Naive thymus-derived CD8-positive, alpha-beta T cell (primary cell): ENCODE data around the gene CCDC68. TPM values are rescaled to one million over a fixed set of nuclear protein-coding genes. Genes with fewer than 3 reads are reported as not detected.
"Not testable (repeated sequence)": the region's sequence is repeated elsewhere in the genome, so short reads cannot be mapped to it uniquely, and the experiment has no call there.

Experiments used
- ATAC-seq, 2 donors: fragments of 150-1000 bp; cut with Tn5 transposase in 1 of 2; sonication (Bioruptor Pico), chemical (Tn5 transposase) in 1 of 2; 1 replicate in 1 of 2; 2 replicates in 1 of 2; pipeline ENCODE4 v1.10.0; 2021; ENCODE audit warnings: mild to moderate bottlenecking in 2 of 2, moderate library complexity in 2 of 2
- POLR2A ChIA-PET: fragments of 350-600 bp; sonication (Branson Sonifier 250); formaldehyde crosslinking; loops from one replicate; lab custom pipeline; 2021; ENCODE audit warnings: antibody characterized with exemption; lab: Charles Lee
- DNase-seq, 10 donors: peaks; one replicate each; pipeline versions ENCODE4 v3.0.0 to v3.0.0-alpha.2; 2020 to 2022
- H3K27ac Mint-ChIP-seq, 10 donors: one replicate each; pipeline ENCODE4 v1.8.0; 2020 to 2022; ENCODE audit warnings: mild to moderate bottlenecking in 10 of 10, mixed read lengths in 10 of 10, moderate library complexity in 4 of 10, inconsistent platforms in 1 of 10
- H3K27me3 Mint-ChIP-seq, 5 donors: one replicate each; pipeline ENCODE4 v1.8.0; 2021 to 2022; ENCODE audit warnings: mixed read lengths in 5 of 5
- H3K36me3 Mint-ChIP-seq, 3 donors: one replicate each; pipeline ENCODE4 v1.8.0; 2020 to 2022; ENCODE audit warnings: mixed read lengths in 3 of 3, mild to moderate bottlenecking in 2 of 3, inconsistent platforms in 1 of 3
- H3K4me1 Mint-ChIP-seq, 4 donors: one replicate each; pipeline ENCODE4 v1.8.0; 2021 to 2022; ENCODE audit warnings: mixed read lengths in 4 of 4
- H3K4me3 Mint-ChIP-seq, 10 donors: one replicate each; pipeline ENCODE4 v1.8.0; 2020 to 2022; ENCODE audit warnings: mild to moderate bottlenecking in 10 of 10, mixed read lengths in 10 of 10, moderate library complexity in 6 of 10, inconsistent platforms in 1 of 10
- H3K9me3 Mint-ChIP-seq, 9 donors: one replicate each; pipeline ENCODE4 v1.8.0; 2020 to 2022; ENCODE audit warnings: mixed read lengths in 9 of 9, mild to moderate bottlenecking in 3 of 9, inconsistent platforms in 1 of 9, moderate library complexity in 1 of 9
- polyA plus RNA-seq, 3 donors: library from polyadenylated mRNA; unstranded; fragments of 300-500 nt; fragmentation: Illumina TruSeq; gene quantifications; one replicate each; pipeline ENCODE4 v1.2.3, GENCODE V29; 2021
- total RNA-seq, 8 experiments: library from RNA in 2 of 8; stranded (reverse) in 2 of 8; gene quantifications; one replicate each; pipeline ENCODE4 v1.2.3 and lab custom pipeline; 2021 to 2026

CCDC68 gene
- total and polyA plus RNA-seq, 5 experiments from 2014 or later = not detected

DNA sequence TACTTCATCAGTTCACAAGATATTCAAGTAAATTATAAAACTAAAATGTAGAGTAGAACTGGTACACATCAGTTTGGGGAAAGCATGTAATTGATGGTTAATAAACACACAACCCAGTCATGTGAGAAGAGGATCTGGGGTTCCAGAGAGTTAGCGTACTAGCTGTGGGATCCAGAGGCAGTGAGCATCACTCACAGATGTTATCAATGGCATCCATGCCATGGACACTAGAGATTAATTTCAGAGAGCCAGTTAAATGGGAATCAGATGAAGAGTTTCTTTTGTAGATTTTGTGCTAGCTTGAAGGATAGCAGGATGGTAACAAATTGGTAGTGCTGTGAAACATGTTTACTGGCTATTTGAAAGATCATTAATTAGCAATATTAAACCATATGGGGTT lies 21.8 kb upstream of the CCDC68 start:
- POLR2A ChIA-PET = no interaction called here
- Mint-ChIP-seq H3K4me1 (no peaks in the 10 kb centered on the region), H3K27me3 (peaks cover 0 to 8% (median 4%) of the 10 kb centered on the region in 5 donors), H3K9me3 (no peaks in the 10 kb centered on the region), H3K4me3 (no peak overlapping the region), H3K27ac (peak overlapping the region in 1 of 10 donors; percentile 34), H3K36me3 (no peaks in the 10 kb centered on the region)
- ATAC-seq (no peak), DNase-seq (no peak)

DNA sequence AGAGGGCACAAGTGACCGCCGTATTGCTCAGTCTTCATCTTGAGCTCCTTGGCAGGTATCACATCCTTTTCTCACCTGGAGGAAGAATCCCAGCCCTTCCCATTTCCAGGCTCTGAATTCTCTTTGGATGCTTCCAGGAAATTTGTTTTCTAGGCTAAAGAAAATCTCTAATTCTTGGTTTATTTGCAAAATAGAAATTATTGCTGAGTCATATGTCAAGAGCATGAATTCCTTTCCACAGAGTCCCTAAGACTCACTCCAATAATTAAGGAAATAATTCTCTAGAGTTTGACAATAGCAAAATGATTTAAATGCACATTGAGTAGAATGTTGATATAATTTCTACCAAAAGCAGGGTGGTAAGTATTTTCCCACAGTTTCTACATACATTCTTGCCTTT lies 16.3 kb upstream of the CCDC68 start:
- Mint-ChIP-seq H3K27ac (no peak overlapping the region), H3K4me1 (no peaks in the 10 kb centered on the region), H3K36me3 (no peaks in the 10 kb centered on the region), H3K4me3 (no peak overlapping the region), H3K9me3 (no peaks in the 10 kb centered on the region), H3K27me3 (peaks cover 0 to 5% (median 0%) of the 10 kb centered on the region in 5 donors)
- DNase-seq (no peak), ATAC-seq (no peak)
- POLR2A ChIA-PET = no interaction called here

DNA sequence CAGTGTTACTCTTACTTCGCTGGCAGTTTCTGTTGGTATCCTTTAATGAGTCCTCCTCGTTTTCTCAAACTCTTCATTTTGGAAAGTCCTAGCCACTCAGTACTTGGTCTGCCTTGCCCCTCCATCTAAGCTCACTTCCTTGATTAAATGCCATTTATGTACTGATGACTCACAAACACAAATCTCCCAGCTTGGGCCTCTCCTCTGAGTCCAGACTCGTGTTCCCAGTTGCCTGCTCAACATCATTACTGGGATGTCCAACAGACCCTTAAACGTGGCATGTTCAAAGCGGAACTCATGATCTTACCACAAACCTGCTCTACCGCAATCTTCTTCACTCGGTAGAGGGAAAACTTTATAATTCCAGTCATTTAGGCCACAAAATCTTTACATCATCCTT lies 13.8 kb upstream of the CCDC68 start:
- ATAC-seq (no peak), DNase-seq (no peak)
- H3K27ac Mint-ChIP-seq = no peak overlapping the region
- H3K4me1 Mint-ChIP-seq = no peaks in the 10 kb centered on the region
- no peak overlapping the region for H3K4me3 Mint-ChIP-seq
- POLR2A ChIA-PET = no interaction called here
- no peaks in the 10 kb centered on the region for H3K36me3 Mint-ChIP-seq
- no peaks in the 10 kb centered on the region for H3K9me3 Mint-ChIP-seq
- H3K27me3 Mint-ChIP-seq = peaks cover 0 to 3% (median 0%) of the 10 kb centered on the region in 5 donors

DNA sequence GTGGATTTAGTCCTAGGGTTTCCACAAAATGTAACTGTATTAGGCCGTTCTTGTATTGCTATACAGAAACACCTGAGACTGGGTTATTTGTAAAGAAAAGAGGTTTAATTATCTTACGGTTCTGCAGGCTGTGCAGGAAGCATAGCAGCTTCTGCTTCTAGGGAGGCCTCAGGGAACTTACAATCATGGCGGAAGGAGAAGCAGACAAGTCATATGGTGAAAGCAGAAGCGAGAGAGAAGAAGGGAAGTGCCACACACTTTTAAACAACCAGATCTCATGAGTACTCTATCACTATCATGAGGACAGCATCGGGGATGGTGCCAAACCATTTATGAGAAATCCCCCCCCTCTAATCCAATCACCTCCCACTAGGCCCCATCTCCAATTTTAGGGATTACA lies 9.5 kb upstream of the CCDC68 start:
- Mint-ChIP-seq H3K4me1 (no peaks in the 10 kb centered on the region), H3K27me3 (peaks cover 4 to 18% (median 6%) of the 10 kb centered on the region in 5 donors), H3K9me3 (no peaks in the 10 kb centered on the region), H3K4me3 (no peak overlapping the region), H3K27ac (no peak overlapping the region), H3K36me3 (no peaks in the 10 kb centered on the region)
- no peak for DNase-seq
- POLR2A ChIA-PET = no interaction called here
- ATAC-seq = no peak

DNA sequence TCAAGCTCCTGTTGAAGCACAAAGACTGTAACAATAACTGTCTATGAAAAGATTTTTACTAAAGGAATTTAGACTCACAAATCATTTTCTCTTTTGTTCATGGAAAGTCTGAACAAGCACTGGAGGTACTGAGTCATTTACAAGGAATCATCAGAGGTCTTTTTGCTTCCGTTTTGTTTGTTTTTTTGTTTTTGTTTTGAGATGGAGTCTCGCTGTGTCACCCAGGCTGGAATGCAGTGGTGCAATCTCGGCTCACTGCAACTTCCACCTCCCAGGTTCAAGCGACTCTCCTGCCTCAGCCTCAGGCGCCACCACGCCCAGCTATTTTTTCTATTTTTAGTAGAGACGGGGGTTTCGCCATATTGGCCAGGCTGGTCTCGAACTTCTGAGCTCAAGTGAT lies 9.0 kb upstream of the CCDC68 start:
- H3K36me3 Mint-ChIP-seq, H3K9me3 Mint-ChIP-seq, H3K27ac Mint-ChIP-seq, POLR2A ChIA-PET, H3K4me1 Mint-ChIP-seq, H3K4me3 Mint-ChIP-seq, ATAC-seq, DNase-seq: not testable (repeated sequence)
- H3K27me3 Mint-ChIP-seq = peaks cover 4 to 24% (median 10%) of the 10 kb centered on the region in 5 donors

DNA sequence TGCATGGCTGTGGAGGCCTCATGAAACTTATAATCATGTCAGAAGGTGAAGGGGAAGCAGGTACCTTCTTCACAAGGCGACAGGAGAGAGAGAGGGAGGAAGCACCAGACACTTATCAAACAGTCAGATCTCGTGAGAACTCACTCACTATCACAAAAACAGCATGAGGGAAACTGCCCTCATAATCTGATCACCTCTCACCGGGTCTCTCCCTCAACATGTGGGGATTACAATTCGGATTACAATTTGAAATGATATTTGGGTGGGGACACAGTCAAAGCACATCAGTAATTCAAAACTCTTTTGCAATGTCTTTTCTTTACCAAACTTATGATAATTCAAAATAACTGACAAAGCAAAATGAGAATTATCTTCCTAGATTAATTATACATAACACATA lies 8.5 kb upstream of the CCDC68 start:
- Mint-ChIP-seq H3K4me1 (no peaks in the 10 kb centered on the region), H3K9me3 (no peaks in the 10 kb centered on the region), H3K27ac (no peak overlapping the region), H3K27me3 (peaks cover 3 to 28% (median 11%) of the 10 kb centered on the region in 5 donors), H3K4me3 (no peak overlapping the region), H3K36me3 (no peaks in the 10 kb centered on the region)
- ATAC-seq (no peak), DNase-seq (no peak)
- POLR2A ChIA-PET = no interaction called here

DNA sequence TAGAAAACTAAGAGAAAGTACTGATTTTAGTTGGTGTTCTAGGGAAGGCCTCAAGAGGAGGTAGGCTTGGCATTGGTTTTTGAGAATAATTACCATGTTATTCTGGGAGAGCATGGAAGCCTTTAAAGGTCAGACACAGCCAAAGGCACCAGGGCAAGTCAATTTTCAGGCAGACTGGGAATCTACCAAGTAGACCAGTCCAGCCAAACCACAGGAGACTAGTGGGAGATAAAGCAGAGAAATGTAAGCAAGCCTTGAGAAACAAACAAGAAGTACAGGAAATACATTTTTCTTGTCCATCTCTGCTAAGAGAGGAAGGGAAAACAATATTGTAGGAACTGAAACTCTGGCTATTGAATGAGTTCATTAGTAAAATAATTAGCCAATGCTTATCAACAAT lies 5.5 kb upstream of the CCDC68 start:
- peaks cover 0 to 1% (median 0%) of the 10 kb centered on the region in 9 donors for H3K9me3 Mint-ChIP-seq
- no peak overlapping the region for H3K4me3 Mint-ChIP-seq
- H3K36me3 Mint-ChIP-seq = no peaks in the 10 kb centered on the region
- POLR2A ChIA-PET = no interaction called here
- ATAC-seq (no peak), DNase-seq (no peak)
- no peak overlapping the region for H3K27ac Mint-ChIP-seq
- H3K27me3 Mint-ChIP-seq = peaks cover 15 to 52% (median 27%) of the 10 kb centered on the region in 5 donors
- H3K4me1 Mint-ChIP-seq = no peaks in the 10 kb centered on the region

DNA sequence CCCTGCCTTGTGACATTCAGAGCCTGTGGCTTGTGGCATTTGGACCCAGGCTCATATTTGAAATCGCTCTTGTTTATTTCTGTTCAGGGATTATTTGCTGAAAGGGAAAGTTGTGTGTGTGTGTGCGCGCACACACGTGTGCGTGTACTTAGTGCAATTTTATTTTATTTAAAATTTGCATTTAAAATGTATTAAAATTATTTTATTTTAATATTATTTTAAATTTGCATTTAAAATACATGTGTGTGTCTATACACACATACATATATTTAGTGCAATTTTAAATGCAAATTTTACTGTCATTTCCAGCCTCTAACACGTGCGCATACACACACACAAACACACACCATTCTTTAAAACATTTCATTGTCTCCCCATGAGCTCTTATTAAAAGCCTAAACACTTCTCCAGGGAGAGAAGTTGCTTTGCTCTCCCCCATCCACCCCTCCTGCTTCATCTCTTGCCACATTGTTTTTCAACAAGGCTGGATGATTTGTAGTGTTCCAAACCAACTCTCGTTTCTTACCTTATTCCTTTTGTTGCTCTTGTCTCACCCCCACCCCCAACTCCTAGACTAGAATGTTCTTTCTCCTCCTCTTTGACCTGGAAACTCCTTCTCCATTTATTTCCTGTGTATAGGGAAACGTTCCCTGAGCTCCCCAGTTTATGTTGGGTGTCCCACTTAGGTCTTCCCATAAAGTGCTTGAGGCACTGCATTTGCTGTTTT lies 3.8 kb upstream of the CCDC68 start:
- no peak overlapping the region for H3K4me3 Mint-ChIP-seq
- H3K9me3 Mint-ChIP-seq = peaks cover 0 to 1% (median 0%) of the 10 kb centered on the region in 9 donors
- no peak overlapping the region for H3K27ac Mint-ChIP-seq
- H3K27me3 Mint-ChIP-seq = peaks cover 25 to 64% (median 37%) of the 10 kb centered on the region in 5 donors
- H3K4me1 Mint-ChIP-seq = peaks cover 0 to 7% (median 2%) of the 10 kb centered on the region in 4 donors
- POLR2A ChIA-PET = no interaction called here
- DNase-seq = no peak
- no peak for ATAC-seq
- H3K36me3 Mint-ChIP-seq = no peaks in the 10 kb centered on the region

DNA sequence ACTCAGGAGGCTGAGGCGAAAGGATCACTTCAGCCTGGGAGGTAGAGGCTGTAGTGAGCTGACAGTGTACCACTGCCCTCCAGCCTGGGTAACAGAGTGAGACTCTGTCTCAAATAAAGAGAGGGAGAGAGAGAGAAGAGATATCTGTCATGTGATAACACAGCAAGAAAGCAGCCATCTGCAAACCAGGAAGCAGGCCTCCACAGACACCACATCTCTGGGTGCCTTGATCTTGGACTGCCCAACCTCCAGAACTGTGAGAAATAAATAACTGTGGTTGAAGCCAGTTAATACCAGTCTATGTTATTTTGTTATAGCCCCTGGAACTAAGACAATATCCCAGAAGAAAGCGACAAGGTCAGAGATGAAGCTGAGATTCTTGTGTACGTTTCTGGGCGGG lies 2.6 kb upstream of the CCDC68 start:
- POLR2A ChIA-PET = no interaction called here
- Mint-ChIP-seq H3K27ac (no peak overlapping the region), H3K9me3 (peaks cover 0 to 1% (median 0%) of the 10 kb centered on the region in 9 donors), H3K4me1 (peaks cover 0 to 7% (median 2%) of the 10 kb centered on the region in 4 donors), H3K36me3 (no peaks in the 10 kb centered on the region), H3K4me3 (no peak overlapping the region), H3K27me3 (peaks cover 36 to 74% (median 40%) of the 10 kb centered on the region in 5 donors)
- ATAC-seq = no peak
- DNase-seq = no peak

DNA sequence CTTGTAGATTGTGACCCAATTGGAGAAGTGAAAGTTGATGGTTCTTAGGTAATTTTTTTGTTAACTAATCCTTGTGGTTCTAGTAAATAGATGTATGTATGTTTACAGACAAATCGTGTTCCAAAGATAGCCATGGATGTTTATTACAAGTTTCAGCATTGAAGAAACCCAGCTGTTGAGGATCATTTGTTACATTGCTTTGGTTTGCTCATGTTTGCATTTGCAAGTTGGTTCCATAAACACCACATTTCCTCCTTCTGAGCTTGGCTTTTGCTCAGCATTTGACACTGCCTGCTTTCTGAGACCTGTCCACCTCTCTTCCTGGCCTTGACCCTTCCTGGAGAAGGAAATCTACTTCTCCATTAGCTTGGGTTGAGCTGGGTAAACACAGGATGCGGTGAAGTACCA lies 1.8 kb upstream of the CCDC68 start:
- ATAC-seq = no peak
- Mint-ChIP-seq H3K9me3 (peaks cover 0 to 1% (median 0%) of the 10 kb centered on the region in 9 donors), H3K4me3 (no peak overlapping the region), H3K27ac (no peak overlapping the region), H3K36me3 (no peaks in the 10 kb centered on the region), H3K4me1 (peaks cover 0 to 7% (median 2%) of the 10 kb centered on the region in 4 donors), H3K27me3 (peaks cover 37 to 69% (median 43%) of the 10 kb centered on the region in 5 donors)
- DNase-seq = no peak
- POLR2A ChIA-PET = no interaction called here

DNA sequence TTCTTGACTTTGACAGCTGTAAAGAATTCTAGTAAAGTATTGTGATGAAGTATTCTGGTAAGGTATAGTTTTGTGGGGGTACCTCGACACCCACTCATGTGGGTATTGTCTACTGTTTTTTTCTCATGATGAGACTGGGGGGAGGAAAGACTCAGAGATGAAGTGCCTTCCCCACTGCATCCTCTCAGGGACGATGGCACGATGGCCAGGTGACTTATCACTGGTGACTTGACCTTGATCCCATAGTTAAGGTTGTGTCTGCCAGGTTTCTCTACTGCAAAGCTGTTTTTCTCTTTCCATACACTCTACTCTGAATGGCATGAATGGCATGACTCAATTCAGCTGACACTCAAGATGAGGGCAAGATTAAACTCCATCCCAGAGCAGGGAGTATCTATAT lies 936 bp upstream of the CCDC68 start:
- DNase-seq (no peak), ATAC-seq (no peak)
- Mint-ChIP-seq H3K27ac (no peak overlapping the region), H3K36me3 (no peaks in the 10 kb centered on the region), H3K4me3 (no peak overlapping the region), H3K9me3 (peaks cover 0 to 1% (median 0%) of the 10 kb centered on the region in 9 donors), H3K27me3 (peaks cover 37 to 65% (median 42%) of the 10 kb centered on the region in 5 donors), H3K4me1 (peaks cover 0 to 7% (median 2%) of the 10 kb centered on the region in 4 donors)
- POLR2A ChIA-PET = interaction anchor here (0.7 kb wide), 1 partner anchor 127 kb away, joined by 3 read pairs; no protein-coding TSS in a partner anchor

DNA sequence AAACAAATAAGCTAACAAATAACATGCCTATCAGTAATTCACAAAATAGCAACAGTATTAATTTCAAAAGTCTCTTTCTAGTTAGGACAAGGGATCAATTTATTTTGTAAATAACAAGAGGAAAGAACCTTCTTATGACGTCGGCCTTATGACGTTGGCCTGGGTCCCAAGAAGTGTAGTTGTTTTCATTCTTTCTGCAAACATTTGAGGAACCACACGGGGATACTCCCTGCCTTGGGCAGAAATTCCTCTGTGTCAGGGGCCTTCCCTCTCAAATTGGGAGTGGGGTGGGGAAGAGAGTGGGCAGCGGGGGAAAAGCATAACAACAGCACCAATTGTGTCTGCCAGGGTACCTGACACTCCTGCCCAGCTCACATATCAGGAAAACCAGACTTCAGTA lies 1.3 kb downstream of the CCDC68 start:
- POLR2A ChIA-PET = no interaction called here
- DNase-seq (no peak), ATAC-seq (no peak)
- Mint-ChIP-seq H3K27me3 (peaks cover 31 to 61% (median 38%) of the 10 kb centered on the region in 5 donors), H3K4me3 (no peak overlapping the region), H3K9me3 (peaks cover 0 to 1% (median 0%) of the 10 kb centered on the region in 9 donors), H3K27ac (no peak overlapping the region), H3K36me3 (no peaks in the 10 kb centered on the region), H3K4me1 (peaks cover 0 to 7% (median 2%) of the 10 kb centered on the region in 4 donors)

DNA sequence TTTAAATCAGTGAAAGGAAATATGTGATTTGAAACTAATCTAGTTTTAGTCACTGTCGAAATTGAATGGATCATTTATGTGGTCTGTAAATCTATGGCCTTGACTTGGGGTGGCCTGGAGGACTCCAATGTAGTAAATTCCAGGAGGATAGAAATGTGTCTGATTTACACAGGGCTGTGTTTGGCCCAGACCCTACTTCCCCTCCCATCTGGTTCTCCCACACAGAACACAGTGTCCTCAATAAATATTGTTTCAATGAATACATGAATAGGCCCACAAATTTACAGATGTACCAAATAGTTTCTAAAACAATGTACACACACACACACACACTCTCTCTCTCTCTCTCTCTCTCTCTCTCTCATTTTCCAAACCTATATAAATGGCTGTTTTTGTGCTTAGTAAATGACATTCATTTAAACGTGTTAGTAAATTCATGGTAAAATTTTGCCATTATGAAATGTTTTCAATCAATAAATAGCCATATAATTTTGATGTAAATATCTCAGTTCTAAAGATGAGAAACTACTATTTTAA lies 1.9 kb downstream of the CCDC68 start:
- POLR2A ChIA-PET = no interaction called here
- Mint-ChIP-seq H3K36me3 (no peaks in the 10 kb centered on the region), H3K27ac (no peak overlapping the region), H3K27me3 (peaks cover 31 to 55% (median 37%) of the 10 kb centered on the region in 5 donors), H3K4me3 (no peak overlapping the region), H3K9me3 (peaks cover 0 to 1% (median 0%) of the 10 kb centered on the region in 9 donors), H3K4me1 (peaks cover 0 to 7% (median 2%) of the 10 kb centered on the region in 4 donors)
- ATAC-seq (no peak), DNase-seq (no peak)
